GM19463 (cell line): Measurements from ENCODE around the gene GNAL.
"Not testable (repeated sequence)": the region's sequence is repeated elsewhere in the genome, so short reads cannot be mapped to it uniquely, and the experiment has no call there.

Experiments
- ATAC-seq: cut with Tn5 transposase; IDR thresholded peaks from one replicate; pipeline ENCODE4 v1.9.1; 2021; ENCODE audit warnings: mild to moderate bottlenecking, moderate library complexity; ENCODE audit not compliant: unreplicated experiment

GNAL gene

DNA sequence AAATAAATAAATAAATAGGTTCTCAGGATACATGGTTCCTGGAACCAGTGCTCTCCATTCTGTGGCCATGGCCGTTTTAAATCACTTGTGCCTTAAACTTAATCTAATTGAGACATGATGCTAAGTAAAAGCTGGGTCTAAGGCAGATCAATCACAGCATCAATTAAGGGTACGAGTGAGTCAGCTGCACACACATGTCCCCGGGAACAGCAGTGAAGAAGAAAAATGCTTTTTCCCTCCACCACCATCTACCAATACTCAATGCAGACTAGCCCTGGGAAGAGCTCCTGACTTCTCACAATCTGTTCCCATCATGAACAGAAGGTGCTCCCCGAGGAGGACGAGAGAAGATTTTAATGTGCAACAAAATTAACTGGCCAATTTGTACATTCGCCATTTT is 155.4 kb downstream of the GNAL start:
- ATAC-seq, result no peak

- ATAC-seq, result no peak
These were observed 156.6 kb downstream of the GNAL start for GRCh38 chr18:11845654-11846053.

DNA sequence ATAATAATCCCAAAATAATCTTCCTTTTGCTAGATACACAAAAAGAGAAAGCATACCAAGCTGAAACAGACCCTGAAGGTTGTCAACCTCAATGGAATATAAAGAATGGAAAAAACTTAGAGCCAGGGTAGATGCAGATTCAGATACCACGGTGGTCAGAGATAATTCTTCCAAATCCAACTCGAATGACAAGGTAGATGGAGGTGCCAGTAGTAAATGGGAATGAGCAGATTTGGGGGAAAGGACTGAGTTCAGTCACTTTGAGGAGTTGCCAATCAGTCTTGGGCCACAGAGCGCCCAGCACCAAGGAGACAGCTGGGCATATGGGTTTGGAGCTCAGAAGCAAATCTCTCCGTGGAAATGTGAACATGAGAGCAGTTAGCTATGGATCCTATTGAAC is 158.7 kb downstream of the GNAL start:
- no peak for ATAC-seq

DNA sequence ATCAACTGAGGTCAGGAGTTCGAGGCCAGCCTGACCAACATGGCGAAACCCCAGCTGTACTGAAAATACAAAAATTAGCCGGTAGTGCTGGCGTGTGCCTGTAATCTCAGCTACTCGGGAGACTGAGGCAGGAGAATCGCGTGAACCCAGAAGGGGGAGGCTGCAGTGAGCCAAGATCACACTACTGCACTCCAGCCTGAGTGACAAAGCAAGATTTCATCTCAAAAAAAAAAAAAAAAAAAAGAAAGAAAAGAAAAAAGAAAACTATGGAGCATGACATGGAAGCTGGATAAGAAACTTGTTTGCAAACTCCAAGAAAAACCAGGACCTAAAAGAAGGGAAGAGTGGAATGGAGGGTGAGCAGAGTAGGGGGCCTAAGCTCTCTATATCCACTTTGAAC is 160.2 kb downstream of the GNAL start:
- ATAC-seq, result no peak

DNA sequence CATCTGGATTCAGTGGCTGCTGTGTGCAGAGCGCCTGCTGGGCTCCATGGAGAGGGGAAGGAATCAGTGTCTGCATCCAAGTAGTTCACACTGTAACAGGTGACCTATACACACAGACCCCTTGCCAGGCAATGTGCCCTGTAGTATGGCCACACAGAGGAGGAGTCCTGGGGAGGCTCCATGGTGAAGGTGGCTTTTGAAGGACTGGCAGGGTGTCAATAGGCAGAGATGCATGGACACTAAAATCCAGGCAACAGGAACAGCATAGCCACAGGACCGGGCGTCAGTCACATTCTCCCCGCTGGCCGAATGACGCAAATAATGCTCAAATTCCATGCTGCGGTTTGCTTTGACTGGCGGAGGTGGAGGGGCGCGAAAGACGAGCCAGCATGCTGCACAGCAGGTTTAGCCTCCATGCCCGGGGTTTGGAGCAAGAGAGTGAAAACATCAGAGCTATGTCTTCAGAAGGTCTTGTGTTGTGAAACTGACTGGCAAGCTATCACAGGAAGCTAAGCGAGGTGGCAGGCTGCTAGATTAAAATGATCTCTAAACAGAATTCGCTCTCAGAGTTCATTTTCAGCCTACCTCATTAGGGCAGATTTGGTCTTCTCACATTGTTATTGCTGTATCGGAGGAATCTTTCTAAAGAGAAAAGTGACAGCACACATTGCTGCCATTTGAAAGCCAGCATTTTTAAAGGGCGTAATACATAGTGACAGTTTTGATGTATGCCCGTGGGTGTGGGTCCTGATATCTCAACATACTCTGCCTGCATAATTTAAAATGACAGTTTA is 161.0 kb downstream of the GNAL start:
- no peak for ATAC-seq

GRCh38 chr18:11850821-11851145 is 161.7 kb downstream of the GNAL start:
- peak; percentile 26 for ATAC-seq

DNA sequence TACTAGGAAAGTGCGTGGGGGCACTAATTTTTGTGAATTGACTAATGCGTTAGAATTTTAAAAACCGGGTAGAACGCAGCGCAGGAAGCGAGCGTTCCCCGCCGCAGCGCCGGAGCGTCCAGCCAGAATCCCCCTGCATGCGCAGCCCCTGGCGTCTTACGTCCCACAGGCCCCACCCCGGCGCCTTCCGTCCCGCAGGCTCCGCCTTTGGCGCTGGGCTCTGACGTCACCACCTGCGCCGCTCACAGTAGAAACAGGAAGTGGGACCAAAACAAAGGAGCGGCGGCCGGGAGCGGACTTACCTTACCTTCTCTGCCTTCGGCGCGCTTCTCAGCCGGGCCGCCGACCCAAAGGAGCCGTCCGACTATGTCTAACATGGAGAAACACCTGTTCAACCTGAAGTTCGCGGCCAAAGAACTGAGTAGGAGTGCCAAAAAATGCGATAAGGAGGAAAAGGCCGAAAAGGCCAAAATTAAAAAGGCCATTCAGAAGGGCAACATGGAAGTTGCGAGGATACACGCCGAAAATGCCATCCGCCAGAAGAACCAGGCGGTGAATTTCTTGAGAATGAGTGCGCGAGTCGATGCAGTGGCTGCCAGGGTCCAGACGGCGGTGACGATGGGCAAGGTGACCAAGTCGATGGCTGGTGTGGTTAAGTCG is 162.2 kb downstream of the GNAL start, which contains the start of gene CHMP1B:
Gene CHMP1B, plus strand, starts transcription at position 268 of the 660 bp plus-strand sequence. Its CDS starts 99 bp downstream, at position 367.
- peak; percentile 97 for ATAC-seq

GRCh38 chr18:11851806-11852337 is 162.8 kb downstream of the GNAL start:
- no peak for ATAC-seq

GRCh38 chr18:11854554-11854953 is 165.5 kb downstream of the GNAL start:
- ATAC-seq, result not testable (repeated sequence)

DNA sequence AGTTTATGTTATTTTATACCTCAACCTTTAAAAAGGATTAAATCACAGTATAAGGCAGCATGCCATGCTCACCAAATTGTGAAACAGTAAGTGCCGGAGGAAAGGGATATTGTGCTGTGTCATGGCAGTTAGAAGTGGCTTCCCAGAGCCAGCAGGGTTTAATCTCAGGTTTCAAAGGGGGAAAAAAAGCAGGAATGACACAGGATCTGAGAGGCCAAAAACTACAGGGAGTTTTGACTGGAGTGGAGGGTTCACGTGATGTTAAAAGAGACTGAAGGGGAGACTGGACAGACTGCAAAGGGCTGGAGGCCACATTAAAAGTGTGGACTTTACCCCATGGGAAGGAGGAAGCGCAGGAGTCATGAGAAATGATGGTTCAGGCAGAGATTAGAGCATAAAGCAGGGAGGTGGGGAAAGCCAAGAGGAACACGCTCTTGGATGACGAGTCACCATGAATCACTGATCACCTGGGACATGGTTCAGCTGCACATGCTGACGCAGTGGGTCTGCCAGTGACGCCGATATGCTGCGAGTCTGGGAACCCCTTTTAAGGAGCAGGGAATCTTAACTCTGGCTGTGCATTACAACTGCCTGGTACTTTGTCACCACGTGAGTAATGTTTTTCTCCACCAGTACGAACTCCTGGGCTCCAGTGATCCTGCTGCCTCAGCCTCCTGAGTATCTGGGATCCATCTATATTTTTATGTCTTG is 168.3 kb downstream of the GNAL start:
- ATAC-seq, result no peak

GRCh38 chr18:11859282-11859830 is 170.3 kb downstream of the GNAL start:
- no peak for ATAC-seq

DNA sequence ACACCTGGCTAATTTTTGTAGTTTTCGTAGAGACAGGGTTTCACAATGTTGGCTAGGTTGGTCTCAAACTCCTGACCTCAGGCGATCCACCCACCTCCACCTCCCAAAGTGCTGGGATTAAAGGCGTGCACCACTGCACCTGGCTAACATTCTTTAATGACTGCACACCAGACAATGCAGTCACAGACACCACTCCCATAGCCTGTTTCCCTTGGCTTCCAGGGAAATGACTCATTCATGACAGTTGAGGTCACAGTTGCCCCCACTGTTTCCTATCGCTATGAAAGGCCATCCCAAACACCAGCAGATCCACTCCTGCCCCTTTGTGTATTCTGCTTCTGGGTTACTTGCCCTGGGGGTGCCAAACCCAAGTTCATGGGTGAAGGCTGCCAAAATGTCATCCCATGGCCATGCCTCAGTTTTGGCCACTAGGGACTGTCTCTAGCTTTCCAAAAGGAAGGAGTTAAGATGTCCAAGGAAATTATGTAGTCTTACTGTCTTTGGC is 170.9 kb downstream of the GNAL start:
- no peak for ATAC-seq

- ATAC-seq, result no peak
These were observed 171.8 kb downstream of the GNAL start for GRCh38 chr18:11860594-11861450.

GRCh38 chr18:11861583-11862288 is 172.7 kb downstream of the GNAL start:
- no peak for ATAC-seq

DNA sequence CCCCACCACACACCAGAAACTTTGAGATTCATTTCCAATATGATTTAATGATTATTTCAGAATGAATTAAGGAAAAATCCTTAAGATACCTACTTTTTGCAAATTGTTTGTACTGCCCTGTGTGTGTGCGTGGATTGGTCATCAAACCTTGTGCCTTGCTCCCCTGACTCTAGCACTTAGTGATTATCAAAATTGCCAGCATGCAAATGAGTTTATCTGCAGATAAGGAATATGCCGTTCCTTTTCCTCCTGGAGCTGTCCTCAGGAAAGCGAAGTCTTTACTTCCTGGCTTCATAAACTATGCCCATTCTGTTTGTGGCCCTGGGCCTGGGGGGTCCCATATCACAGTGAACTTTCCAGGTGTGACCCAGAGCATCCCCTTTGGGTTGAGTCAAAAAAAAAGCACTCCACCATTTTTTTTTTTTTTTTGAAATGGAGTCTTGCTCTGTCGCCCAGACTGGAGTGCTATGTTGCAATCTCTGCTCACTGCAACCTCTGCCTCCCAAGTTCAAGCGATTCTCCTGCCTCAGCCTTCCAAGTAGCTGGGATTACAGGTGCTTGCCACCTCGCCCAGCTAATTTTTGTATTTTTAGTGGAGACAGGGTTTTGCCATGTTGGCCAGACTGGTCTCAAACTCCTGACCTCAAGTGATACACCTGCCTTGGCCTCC is 173.5 kb downstream of the GNAL start:
- ATAC-seq, result no peak

GRCh38 chr18:11864471-11864870 is 175.4 kb downstream of the GNAL start:
- no peak for ATAC-seq

DNA sequence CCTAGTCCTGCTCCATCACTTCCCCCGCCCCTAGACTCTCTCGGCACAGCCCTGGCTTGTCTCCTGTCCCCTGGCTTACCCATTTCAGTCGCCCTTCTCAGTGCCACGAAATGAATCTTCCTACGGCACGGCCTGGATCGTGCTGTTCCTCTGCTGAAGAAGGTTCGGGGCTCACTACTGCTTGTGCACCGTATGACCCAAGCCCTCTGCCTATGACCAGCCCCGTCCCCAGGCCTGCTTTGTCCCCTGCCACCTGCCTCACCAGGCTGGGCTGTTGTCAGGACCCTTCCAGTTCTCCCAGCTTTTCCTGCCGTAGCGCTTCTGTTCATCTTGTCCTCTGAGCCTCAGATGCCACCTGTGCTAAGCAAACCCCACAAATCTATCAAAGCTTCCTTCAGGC is 176.0 kb downstream of the GNAL start:
- no peak for ATAC-seq

DNA sequence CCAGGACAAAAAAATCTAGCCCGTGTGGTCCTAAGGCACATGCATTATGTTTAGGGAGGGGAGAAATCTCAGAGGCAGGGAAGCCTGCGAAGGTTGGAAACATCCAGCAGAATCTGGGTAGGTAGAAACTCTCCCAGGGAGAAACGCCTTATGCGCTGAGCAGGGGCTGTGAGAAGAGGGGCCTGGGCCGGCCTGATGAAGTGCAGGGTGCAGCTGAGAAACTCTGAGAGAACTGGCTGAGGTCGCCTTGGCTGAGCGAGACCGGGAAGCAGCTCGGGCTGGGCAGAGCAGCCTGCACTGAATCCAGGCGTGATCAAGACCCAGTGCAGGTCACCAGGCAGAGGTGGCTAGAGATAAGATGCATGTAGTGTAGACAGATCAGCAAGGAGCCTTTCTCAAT is 177.3 kb downstream of the GNAL start:
- ATAC-seq, result no peak

DNA sequence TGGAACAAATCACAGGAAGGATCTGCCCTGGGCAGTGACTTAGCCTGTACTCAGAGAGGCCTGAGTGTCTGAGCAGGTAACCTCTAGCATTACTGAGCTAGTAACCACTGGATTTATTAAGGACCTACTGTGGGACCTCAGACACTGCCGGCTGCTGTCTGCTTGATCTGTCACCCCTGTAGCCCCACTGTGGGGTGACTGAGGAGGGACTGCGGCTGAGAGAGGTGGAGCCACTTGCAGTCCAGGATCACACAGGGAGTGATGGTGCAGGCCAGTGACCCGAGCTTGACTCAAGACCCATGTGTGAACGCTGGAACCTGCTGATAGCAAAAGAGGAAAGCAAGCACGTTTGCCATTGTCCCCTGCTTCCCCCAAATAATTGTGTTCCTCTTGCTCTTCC is 177.7 kb downstream of the GNAL start:
- no peak for ATAC-seq
